Endothelial cell (in vitro differentiated cells): ENCODE results near the gene PDCD11. TPM values are rescaled to one million over a fixed set of nuclear protein-coding genes. Genes with fewer than 3 reads are reported as not detected.

Experiments
- DNase-seq: peaks from one replicate; pipeline ENCODE4 v3.0.0; 2021; ENCODE audit warnings: low spot score
- H3K27ac Mint-ChIP-seq: one replicate; pipeline ENCODE4 v1.8.0; 2021; ENCODE audit warnings: mixed read lengths, inconsistent platforms; ENCODE audit not compliant: unreplicated experiment
- H3K27me3 Mint-ChIP-seq: one replicate; pipeline ENCODE4 v1.8.0; 2021; ENCODE audit warnings: mild to moderate bottlenecking, moderate library complexity, mixed read lengths, inconsistent platforms; ENCODE audit not compliant: unreplicated experiment
- H3K36me3 Mint-ChIP-seq: one replicate; pipeline ENCODE4 v1.8.0; 2021; ENCODE audit warnings: mild to moderate bottlenecking, low read depth, mixed read lengths, inconsistent platforms; ENCODE audit not compliant: unreplicated experiment
- H3K4me1 Mint-ChIP-seq: one replicate; pipeline ENCODE4 v1.8.0; 2021; ENCODE audit warnings: mild to moderate bottlenecking, mixed read lengths, inconsistent platforms; ENCODE audit not compliant: unreplicated experiment
- H3K4me3 Mint-ChIP-seq: one replicate; pipeline ENCODE4 v1.8.0; 2021; ENCODE audit warnings: mild to moderate bottlenecking, mixed read lengths, inconsistent platforms; ENCODE audit not compliant: unreplicated experiment
- H3K9me3 Mint-ChIP-seq: one replicate; pipeline ENCODE4 v1.8.0; 2021; ENCODE audit warnings: mixed read lengths, inconsistent platforms; ENCODE audit not compliant: unreplicated experiment
- CTCF ChIP-seq: fragments of 200-600 bp; sonication (generic); IDR thresholded peaks from one replicate; pipeline ENCODE4 v1.5.0; 2021; ENCODE audit warnings: antibody characterized with exemption; ENCODE audit not compliant: unreplicated experiment
- total RNA-seq: library from RNA; stranded (reverse); fragmentation: NEBNext Ultra II Directional; extraction: Animal tissue kit (Norgen Biotek cat#: 25700); gene quantifications from one replicate; pipeline ENCODE4 v1.2.1, GENCODE V29; 2021; ENCODE audit not compliant: unreplicated experiment

Gene PDCD11
- total RNA-seq, 1 donor from 2014 or later: 43.7 TPM

DNA sequence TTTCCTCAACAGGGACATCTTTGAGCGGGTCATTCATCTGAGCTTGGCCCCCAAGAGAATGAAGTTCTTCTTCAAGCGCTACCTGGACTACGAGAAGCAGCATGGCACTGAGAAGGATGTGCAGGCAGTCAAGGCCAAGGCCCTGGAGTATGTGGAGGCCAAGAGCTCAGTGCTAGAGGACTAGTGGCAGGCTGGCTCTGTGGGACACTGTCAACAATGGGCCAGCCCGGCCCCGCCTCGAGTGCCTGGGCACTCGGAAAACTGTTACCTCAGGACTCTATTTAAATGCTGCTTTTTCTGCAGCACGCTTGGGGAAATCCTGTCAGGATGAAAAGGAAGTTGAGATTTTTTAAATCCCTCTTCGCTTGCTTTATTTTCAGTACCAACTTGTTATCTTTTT, 48.9 kb downstream of the PDCD11 start:
- H3K36me3 Mint-ChIP-seq: peaks cover 56% of the 10 kb centered on the region
- no peak for TF ChIP-seq CTCF
- no peak overlapping the region for H3K4me3 Mint-ChIP-seq
- no peak for DNase-seq
- peaks cover 14% of the 10 kb centered on the region for H3K27me3 Mint-ChIP-seq
- H3K4me1 Mint-ChIP-seq: peaks cover 8% of the 10 kb centered on the region
- no peaks in the 10 kb centered on the region for H3K9me3 Mint-ChIP-seq
- no peak overlapping the region for H3K27ac Mint-ChIP-seq

DNA sequence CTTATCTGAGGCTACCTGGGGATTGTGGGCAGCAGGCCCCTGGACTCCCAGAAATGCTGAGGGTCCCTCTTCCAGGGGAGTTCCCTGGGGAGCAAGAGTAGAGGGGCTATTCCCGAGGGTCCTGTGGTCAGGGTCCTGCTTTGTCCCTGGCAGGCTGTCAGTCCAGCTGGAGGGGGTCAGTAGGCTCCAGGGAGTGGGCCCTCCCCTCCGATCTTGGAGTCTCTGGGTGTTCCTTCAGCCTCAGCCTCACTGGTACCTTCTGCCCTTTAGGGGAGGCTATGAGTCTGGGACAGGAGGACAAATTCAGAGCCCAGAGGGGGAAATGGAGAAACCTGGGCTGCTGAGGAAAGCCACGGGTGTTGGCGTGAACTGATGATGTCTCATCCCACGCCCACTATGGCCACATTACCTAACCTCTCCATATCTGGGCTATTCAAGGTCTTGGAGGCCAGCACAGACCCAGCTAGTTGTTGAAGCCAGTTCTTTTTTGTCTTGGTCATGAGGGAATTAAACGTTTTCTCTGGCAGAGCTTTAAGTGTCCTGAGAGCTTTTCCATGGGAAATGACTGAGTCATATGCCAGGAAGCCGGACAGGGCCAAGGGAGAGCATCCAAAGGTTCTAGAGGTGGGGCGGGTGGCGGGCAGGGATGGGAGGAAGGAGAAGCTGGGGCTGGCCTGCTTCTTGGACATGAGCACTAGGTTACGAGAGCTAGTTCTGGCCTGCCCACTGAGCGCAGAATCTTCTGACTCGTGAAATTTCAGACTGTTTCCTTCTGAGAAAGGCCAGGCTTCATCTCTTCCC, 49.5 kb downstream of the PDCD11 start:
- H3K4me1 Mint-ChIP-seq: peaks cover 13% of the 10 kb centered on the region
- no peak overlapping the region for H3K27ac Mint-ChIP-seq
- peak overlapping the region; percentile 42 for H3K4me3 Mint-ChIP-seq
- DNase-seq: no peak
- TF ChIP-seq CTCF: no peak
- H3K36me3 Mint-ChIP-seq: peaks cover 55% of the 10 kb centered on the region
- H3K9me3 Mint-ChIP-seq: no peaks in the 10 kb centered on the region
- H3K27me3 Mint-ChIP-seq: peaks cover 14% of the 10 kb centered on the region

DNA sequence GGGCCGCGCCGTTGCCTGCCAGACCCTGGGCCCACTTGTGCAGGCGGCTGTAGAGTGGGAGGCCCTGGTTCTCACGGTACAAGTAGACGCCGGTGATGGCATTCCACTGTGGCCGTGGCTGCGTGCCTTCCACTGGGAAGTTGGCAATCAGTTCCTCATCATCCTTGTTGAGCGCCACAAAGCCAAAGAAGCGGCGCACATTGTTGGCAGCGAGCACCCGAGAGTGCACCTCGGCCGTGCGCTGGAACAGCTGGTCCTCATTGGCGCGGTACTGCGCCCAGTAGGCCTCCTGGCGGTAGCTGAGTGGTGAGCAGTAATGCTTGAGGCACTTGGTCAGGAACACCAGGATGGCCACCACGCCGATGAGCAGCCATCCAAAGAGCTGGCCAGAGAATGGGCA, 50.8 kb downstream of the PDCD11 start:
- Mint-ChIP-seq H3K36me3 (peaks cover 46% of the 10 kb centered on the region), H3K9me3 (no peaks in the 10 kb centered on the region), H3K4me3 (no peak overlapping the region), H3K4me1 (peaks cover 14% of the 10 kb centered on the region), H3K27me3 (peaks cover 14% of the 10 kb centered on the region), H3K27ac (no peak overlapping the region)
- no peak for DNase-seq
- TF ChIP-seq CTCF: no peak

DNA sequence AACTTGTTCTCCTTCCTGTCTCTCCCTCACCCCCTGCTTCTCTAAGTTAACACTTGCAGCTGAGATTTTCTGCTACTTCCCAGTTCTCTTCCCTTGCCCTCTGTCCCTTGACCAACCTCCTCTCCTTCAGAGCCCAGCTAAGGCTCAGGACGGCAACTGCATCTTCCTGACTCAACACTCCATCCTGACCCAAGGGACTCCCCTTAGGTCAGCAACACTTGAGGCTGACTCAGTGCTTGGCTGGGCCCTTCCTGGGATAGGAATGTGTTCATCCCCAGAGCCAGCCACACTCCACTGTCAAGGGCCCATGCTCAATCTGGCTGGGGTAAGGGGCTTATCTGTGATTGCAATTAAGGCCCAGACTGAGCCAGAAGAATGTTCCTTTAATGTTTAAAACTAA, 52.3 kb downstream of the PDCD11 start:
- Mint-ChIP-seq H3K27me3 (peaks cover 14% of the 10 kb centered on the region), H3K27ac (no peak overlapping the region), H3K4me3 (peak overlapping the region; percentile 17), H3K9me3 (no peaks in the 10 kb centered on the region), H3K4me1 (peaks cover 17% of the 10 kb centered on the region), H3K36me3 (peaks cover 35% of the 10 kb centered on the region)
- DNase-seq: no peak
- TF ChIP-seq CTCF: no peak
